MCF 10A (cell line): ENCODE data around the gene DCDC2B. TPM values are rescaled to one million over a fixed set of nuclear protein-coding genes. Genes with fewer than 3 reads are reported as not detected.

Source experiments
- BruUV-seq: library from RNA; stranded (reverse); fragments of 400-500 nt; replicated peaks from 2 replicates; lab custom pipeline; 2021; lab: Mats Ljungman, UMichigan
- CTCF ChIA-PET: fragments of 300-600 bp; sonication (Branson Sonifier 250); formaldehyde crosslinking; extraction: SDS; loops from one replicate; lab custom pipeline; 2021; ENCODE audit warnings: antibody characterized with exemption, inconsistent platforms; lab: Yijun Ruan, JAX
- POLR2A ChIA-PET: fragments of 300-600, 350-650 bp; sonication (Branson Sonifier 250); formaldehyde crosslinking; extraction: SDS; loops from one replicate; lab custom pipeline; 2020; ENCODE audit warnings: antibody characterized with exemption, inconsistent platforms; lab: Yijun Ruan, JAX
- DNase-seq: peaks from one replicate; pipeline ENCODE4 v3.0.0-alpha.2; 2018; ENCODE audit not compliant: unreplicated experiment
- H3K27ac Mint-ChIP-seq: one replicate; pipeline ENCODE4 v1.8.0; 2022; ENCODE audit warnings: mild to moderate bottlenecking, low read depth, mixed read lengths; ENCODE audit not compliant: unreplicated experiment
- H3K27me3 Mint-ChIP-seq: one replicate; pipeline ENCODE4 v1.8.0; 2022; ENCODE audit warnings: mixed read lengths; ENCODE audit not compliant: insufficient read depth, unreplicated experiment
- H3K36me3 Mint-ChIP-seq: one replicate; pipeline ENCODE4 v1.8.0; 2022; ENCODE audit warnings: mild to moderate bottlenecking, moderate library complexity, mixed read lengths; ENCODE audit not compliant: insufficient read depth, unreplicated experiment
- H3K4me1 Mint-ChIP-seq: one replicate; pipeline ENCODE4 v1.8.0; 2022; ENCODE audit warnings: mixed read lengths; ENCODE audit not compliant: insufficient read depth, unreplicated experiment
- H3K4me3 Mint-ChIP-seq: one replicate; pipeline ENCODE4 v1.8.0; 2022; ENCODE audit warnings: mild to moderate bottlenecking, moderate library complexity, mixed read lengths; ENCODE audit not compliant: unreplicated experiment
- H3K9me3 Mint-ChIP-seq: one replicate; pipeline ENCODE4 v1.8.0; 2022; ENCODE audit warnings: mixed read lengths; ENCODE audit not compliant: unreplicated experiment
- intact Hi-C: fragments of 100-400 bp; cut with micrococcal nuclease; formaldehyde crosslinking; loops from 2 replicates; pipeline ENCODE4 v1.14.1; 2022
- total RNA-seq: library from RNA; stranded (reverse); gene quantifications from 2 replicates; pipeline ENCODE4 v1.2.3, GENCODE V29; 2022
- TF ChIP-seq, protein P1 (sequence below): fragments of 200-600 bp; IDR thresholded peaks from one replicate; pipeline ENCODE4 v1.8.0; 2022; ENCODE audit warnings: antibody characterized with exemption, mild to moderate bottlenecking; ENCODE audit not compliant: unreplicated experiment

DCDC2B gene
- total RNA-seq, 1 experiment from 2014 or later = not detected

DNA sequence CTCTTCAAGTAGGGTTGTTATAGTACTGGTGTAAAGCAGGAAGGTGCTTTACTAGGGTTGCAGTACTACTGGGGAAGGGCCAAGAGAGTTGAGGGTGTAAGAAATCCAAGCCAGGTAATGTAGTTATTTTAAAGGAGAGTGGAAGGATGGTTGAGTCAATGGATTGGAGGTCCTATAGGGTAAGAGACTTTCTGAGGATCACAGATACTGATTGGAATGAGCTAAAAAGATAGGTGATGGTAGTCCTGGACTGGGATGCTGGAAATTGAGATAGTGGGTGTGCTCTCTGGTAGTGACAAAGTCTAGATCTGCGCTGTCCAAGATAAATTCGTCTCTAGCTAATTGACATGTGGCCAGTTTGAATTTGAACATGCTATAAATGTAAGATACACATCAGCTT, 22.4 kb upstream of the DCDC2B start:
- no peaks in the 10 kb centered on the region for H3K27me3 Mint-ChIP-seq
- TF ChIP-seq, protein P1, sequence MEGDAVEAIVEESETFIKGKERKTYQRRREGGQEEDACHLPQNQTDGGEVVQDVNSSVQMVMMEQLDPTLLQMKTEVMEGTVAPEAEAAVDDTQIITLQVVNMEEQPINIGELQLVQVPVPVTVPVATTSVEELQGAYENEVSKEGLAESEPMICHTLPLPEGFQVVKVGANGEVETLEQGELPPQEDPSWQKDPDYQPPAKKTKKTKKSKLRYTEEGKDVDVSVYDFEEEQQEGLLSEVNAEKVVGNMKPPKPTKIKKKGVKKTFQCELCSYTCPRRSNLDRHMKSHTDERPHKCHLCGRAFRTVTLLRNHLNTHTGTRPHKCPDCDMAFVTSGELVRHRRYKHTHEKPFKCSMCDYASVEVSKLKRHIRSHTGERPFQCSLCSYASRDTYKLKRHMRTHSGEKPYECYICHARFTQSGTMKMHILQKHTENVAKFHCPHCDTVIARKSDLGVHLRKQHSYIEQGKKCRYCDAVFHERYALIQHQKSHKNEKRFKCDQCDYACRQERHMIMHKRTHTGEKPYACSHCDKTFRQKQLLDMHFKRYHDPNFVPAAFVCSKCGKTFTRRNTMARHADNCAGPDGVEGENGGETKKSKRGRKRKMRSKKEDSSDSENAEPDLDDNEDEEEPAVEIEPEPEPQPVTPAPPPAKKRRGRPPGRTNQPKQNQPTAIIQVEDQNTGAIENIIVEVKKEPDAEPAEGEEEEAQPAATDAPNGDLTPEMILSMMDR = no peak
- H3K4me1 Mint-ChIP-seq = peaks cover 25% of the 10 kb centered on the region
- CTCF ChIA-PET = no interaction called here
- intact Hi-C loops = no loop called here
- no peaks in the 10 kb centered on the region for H3K9me3 Mint-ChIP-seq
- H3K27ac Mint-ChIP-seq = peak overlapping the region; percentile 49
- no peak for DNase-seq
- POLR2A ChIA-PET = interaction anchor here (0.8 kb wide), 1 partner anchor 19 kb away, joined by 3 read pairs; the partner anchor contains the start of gene IQCC
- no TSS peak for BruUV-seq
- no peak overlapping the region for H3K4me3 Mint-ChIP-seq
- H3K36me3 Mint-ChIP-seq = peaks cover 92% of the 10 kb centered on the region

DNA sequence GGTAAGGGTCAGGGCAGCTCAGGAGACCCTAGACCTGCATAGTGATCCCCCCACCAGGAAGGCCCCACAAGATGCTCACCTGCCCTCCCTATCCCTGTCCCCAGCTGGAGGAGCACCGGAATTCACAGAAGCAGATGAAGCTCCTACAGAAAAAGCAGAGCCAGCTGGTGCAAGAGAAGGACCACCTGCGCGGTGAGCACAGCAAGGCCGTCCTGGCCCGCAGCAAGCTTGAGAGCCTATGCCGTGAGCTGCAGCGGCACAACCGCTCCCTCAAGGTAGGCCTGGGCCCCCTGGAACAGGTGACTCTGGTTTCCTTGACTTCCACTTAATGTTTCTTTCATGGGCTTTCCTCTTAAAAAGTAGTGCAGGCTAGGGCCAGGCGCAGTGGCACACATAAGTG, 21.0 kb upstream of the DCDC2B start:
- no TSS peak for BruUV-seq
- Mint-ChIP-seq H3K4me1 (peaks cover 24% of the 10 kb centered on the region), H3K27me3 (no peaks in the 10 kb centered on the region), H3K36me3 (peaks cover 92% of the 10 kb centered on the region), H3K9me3 (no peaks in the 10 kb centered on the region), H3K27ac (no peak overlapping the region), H3K4me3 (no peak overlapping the region)
- no peak for DNase-seq
- CTCF ChIA-PET = no interaction called here
- POLR2A ChIA-PET = interaction anchor here (0.6 kb wide), 1 partner anchor 10 kb away, joined by 4 read pairs; no protein-coding TSS in a partner anchor
- intact Hi-C loops = no loop called here
- TF ChIP-seq, protein P1 = no peak

DNA sequence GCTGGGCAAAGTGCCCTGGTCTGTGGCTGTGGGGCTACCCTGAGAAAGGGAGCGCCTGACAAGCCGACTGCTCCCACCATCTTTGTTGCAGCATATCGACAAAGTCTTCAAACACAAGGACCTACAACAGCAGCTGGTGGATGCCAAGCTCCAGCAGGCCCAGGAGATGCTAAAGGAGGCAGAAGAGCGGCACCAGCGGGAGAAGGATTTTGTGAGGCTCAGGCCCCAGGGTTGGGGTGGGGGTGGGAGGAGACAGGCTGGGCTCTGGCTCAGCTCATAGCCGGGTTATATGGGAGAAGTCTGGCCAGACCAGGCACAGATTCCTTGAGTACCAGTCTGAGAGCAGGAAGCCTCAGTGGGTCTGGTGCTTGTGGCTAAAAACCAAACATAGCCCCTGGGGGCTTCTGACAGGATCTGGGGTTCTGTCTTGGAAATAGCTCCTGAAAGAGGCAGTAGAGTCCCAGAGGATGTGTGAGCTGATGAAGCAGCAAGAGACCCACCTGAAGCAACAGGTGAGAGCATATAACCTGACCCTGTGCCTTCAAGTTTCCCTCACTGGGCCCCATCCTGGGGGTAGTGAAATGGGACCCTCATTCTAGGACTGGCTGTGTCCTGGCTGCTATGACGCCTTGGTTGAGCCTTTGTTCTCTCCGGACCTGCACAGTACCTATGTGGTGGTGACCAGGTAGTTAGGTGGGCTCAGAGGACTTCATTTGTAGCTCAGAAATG, 16.5 kb upstream of the DCDC2B start:
- peaks cover 99% of the 10 kb centered on the region for H3K36me3 Mint-ChIP-seq
- no peak overlapping the region for H3K4me3 Mint-ChIP-seq
- H3K9me3 Mint-ChIP-seq = no peaks in the 10 kb centered on the region
- no peak for DNase-seq
- ChIA-PET POLR2A (interaction anchor here (1.2 to 1.6 kb wide), 2 partner anchors 12 to 126 kb away, joined by 3 to 5 read pairs; no protein-coding TSS in a partner anchor), CTCF (interaction anchor here (0.5 to 0.7 kb wide), 3 partner anchors 23 to 207 kb away, joined by 3 to 6 read pairs (median 4); no protein-coding TSS in a partner anchor)
- H3K27me3 Mint-ChIP-seq = no peaks in the 10 kb centered on the region
- intact Hi-C loops = no loop called here
- no TSS peak for BruUV-seq
- H3K4me1 Mint-ChIP-seq = no peaks in the 10 kb centered on the region
- TF ChIP-seq, protein P1 = no peak
- H3K27ac Mint-ChIP-seq = no peak overlapping the region

DNA sequence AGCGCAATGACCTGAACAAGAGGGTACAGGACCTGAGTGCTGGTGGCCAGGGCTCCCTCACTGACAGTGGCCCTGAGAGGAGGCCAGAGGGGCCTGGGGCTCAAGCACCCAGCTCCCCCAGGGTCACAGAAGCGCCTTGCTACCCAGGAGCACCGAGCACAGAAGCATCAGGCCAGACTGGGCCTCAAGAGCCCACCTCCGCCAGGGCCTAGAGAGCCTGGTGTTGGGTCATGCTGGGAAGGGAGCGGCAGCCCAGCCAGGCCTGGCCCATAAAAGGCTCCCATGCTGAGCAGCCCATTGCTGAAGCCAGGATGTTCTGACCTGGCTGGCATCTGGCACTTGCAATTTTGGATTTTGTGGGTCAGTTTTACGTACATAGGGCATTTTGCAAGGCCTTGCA, 13.9 kb upstream of the DCDC2B start:
- TF ChIP-seq, protein P1 = no peak
- no TSS peak for BruUV-seq
- Mint-ChIP-seq H3K27ac (no peak overlapping the region), H3K27me3 (no peaks in the 10 kb centered on the region), H3K9me3 (no peaks in the 10 kb centered on the region), H3K4me1 (peaks cover 2% of the 10 kb centered on the region), H3K36me3 (peaks cover 76% of the 10 kb centered on the region), H3K4me3 (no peak overlapping the region)
- POLR2A ChIA-PET = interaction anchor here (1.2 kb wide), 1 partner anchor 15 kb away, joined by 4 read pairs; no protein-coding TSS in a partner anchor
- no peak for DNase-seq
- CTCF ChIA-PET = interaction anchor here (0.9 kb wide), 1 partner anchor 53 kb away, joined by 4 read pairs; no protein-coding TSS in a partner anchor
- intact Hi-C loops = no loop called here
